Activated CD4-positive, alpha-beta memory T cell treated with anti-CD3 and anti-CD28 coated beads for 36 hours (primary cell): Measurements from ENCODE around the gene CIBAR2. TPM values are rescaled to one million over a fixed set of nuclear protein-coding genes. Genes with fewer than 3 reads are reported as not detected.

Experiments used
- CTCF ChIA-PET: fragments of 350-600 bp; sonication (Branson Sonifier 250); formaldehyde crosslinking; loops from one replicate; lab custom pipeline; 2021; ENCODE audit warnings: antibody characterized with exemption, inconsistent platforms; lab: Charles Lee
- POLR2A ChIA-PET: fragments of 350-600 bp; sonication (Branson Sonifier 250); formaldehyde crosslinking; loops from one replicate; lab custom pipeline; 2021; ENCODE audit warnings: antibody characterized with exemption; lab: Charles Lee
- DNase-seq: peaks from one replicate; pipeline ENCODE4 v3.0.0-alpha.2; 2020
- H3K27ac Mint-ChIP-seq: one replicate; pipeline ENCODE4 v1.8.0; 2021; ENCODE audit warnings: mixed read lengths
- H3K27me3 Mint-ChIP-seq: one replicate; pipeline ENCODE4 v1.8.0; 2021; ENCODE audit warnings: mixed read lengths
- H3K36me3 Mint-ChIP-seq: one replicate; pipeline ENCODE4 v1.8.0; 2021; ENCODE audit warnings: mixed read lengths
- H3K4me1 Mint-ChIP-seq: one replicate; pipeline ENCODE4 v1.8.0; 2021; ENCODE audit warnings: low read depth, mixed read lengths
- H3K4me3 Mint-ChIP-seq: one replicate; pipeline ENCODE4 v1.8.0; 2021; ENCODE audit warnings: mild to moderate bottlenecking, mixed read lengths
- H3K9me3 Mint-ChIP-seq: one replicate; pipeline ENCODE4 v1.8.0; 2021; ENCODE audit warnings: mixed read lengths
- intact Hi-C: fragments of 100-400 bp; cut with micrococcal nuclease; formaldehyde crosslinking; loops from one replicate; pipeline ENCODE4 v1.15.1; 2023
- total RNA-seq, 2 experiments: library from RNA; stranded (reverse); gene quantifications; one replicate each; pipeline ENCODE4 v1.2.3, GENCODE V29; 2021

The CIBAR2 gene
- total RNA-seq, 2 experiments from 2014 or later = not detected

DNA sequence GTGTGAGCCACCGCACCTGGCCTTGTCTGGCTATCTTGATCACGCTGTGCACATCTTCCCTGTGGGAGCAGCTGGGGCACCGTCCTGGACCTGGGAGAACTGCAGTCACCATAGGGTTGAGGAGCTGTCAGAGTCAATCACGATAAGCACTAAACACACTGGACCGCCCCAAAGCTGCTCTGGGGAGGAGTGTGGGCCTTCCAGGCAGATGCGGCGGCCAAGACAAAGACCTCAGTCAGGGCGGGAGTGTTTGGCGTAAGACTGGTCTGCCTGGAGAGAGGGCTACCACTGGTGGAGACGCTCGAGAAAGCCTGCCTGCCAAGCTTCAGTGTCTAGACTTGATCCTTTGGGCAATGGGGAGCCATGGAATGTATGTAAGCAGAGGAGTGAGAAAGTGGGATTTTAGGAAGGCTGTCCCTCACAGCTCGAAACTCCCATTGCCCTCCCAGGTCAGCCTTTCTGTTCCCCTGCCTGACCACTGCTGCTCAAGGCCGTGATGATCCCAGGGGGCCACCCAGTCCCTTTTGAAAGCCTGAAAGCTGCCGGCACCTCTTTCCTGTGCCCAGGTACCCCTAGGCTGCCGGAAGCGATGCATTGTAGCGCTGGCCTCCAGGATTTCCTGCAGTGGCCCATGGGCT lies 29.3 kb upstream of the CIBAR2 start:
- intact Hi-C loops = no loop called here
- CTCF ChIA-PET = no interaction called here
- no peaks in the 10 kb centered on the region for H3K36me3 Mint-ChIP-seq
- peaks cover 32% of the 10 kb centered on the region for H3K27me3 Mint-ChIP-seq
- no peaks in the 10 kb centered on the region for H3K9me3 Mint-ChIP-seq
- no peak overlapping the region for H3K27ac Mint-ChIP-seq
- H3K4me3 Mint-ChIP-seq = no peak overlapping the region
- no peaks in the 10 kb centered on the region for H3K4me1 Mint-ChIP-seq
- no peak for DNase-seq
- POLR2A ChIA-PET = no interaction called here

GRCh38 chr16:85140455-85141012 lies 28.3 kb upstream of the CIBAR2 start:
- intact Hi-C loops = no loop called here
- Mint-ChIP-seq H3K4me3 (no peak overlapping the region), H3K4me1 (no peaks in the 10 kb centered on the region), H3K27ac (no peak overlapping the region), H3K36me3 (no peaks in the 10 kb centered on the region), H3K9me3 (no peaks in the 10 kb centered on the region), H3K27me3 (peaks cover 36% of the 10 kb centered on the region)
- no peak for DNase-seq
- POLR2A ChIA-PET = no interaction called here
- CTCF ChIA-PET = interaction anchor here (0.6 to 1.2 kb wide), 2 partner anchors 26 to 741 kb away, joined by 6 to 7 read pairs; no protein-coding TSS in a partner anchor

- no peak for DNase-seq
- Mint-ChIP-seq H3K9me3 (no peaks in the 10 kb centered on the region), H3K4me3 (no peak overlapping the region), H3K27ac (no peak overlapping the region), H3K36me3 (no peaks in the 10 kb centered on the region), H3K27me3 (peaks cover 36% of the 10 kb centered on the region), H3K4me1 (no peaks in the 10 kb centered on the region)
- intact Hi-C loops = no loop called here
- POLR2A ChIA-PET = no interaction called here
- CTCF ChIA-PET = interaction anchor here (1.2 kb wide), 1 partner anchor 25 kb away, joined by 6 read pairs; no protein-coding TSS in a partner anchor
These were observed 27.6 kb upstream of the CIBAR2 start for GRCh38 chr16:85139881-85140339.

DNA sequence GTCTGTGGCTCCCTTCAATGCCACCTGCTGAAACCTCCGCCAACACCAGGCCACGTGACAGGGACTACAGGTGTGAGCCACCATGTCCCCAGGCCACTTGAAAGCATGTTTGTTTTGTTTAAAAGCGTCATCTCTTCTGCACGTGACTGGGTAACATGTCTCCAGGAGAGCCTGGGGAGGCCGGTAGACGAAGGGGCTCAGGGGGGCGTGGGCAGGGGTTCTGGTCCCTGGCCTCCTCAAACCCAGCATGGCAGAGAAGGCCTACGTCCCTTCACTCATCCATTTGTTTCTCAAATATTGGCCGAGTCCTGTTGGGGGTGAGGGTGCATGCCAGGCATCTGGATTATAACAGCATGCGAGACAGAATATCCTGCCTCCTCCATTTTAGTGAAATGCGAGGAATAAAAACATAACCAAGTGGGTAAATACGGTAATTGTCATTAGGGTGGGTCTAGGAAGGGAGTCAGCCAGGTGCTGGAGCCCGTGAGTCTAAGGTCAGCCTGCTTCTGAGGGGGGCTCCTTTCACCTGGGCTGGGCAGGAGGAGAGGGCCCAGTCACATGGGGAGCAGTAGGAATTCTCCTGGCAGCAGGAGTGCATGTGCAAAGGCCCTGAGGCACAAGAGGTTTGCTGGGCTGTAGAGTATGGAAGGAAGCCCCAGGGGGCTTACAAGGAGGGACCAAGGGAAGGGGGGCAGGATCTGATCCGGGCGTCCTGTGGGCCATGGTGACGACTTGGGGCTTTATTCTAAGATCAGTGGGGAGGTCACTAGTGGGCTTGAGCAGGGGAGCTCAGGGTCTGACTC lies 26.8 kb upstream of the CIBAR2 start:
- Mint-ChIP-seq H3K27ac (no peak overlapping the region), H3K4me3 (no peak overlapping the region), H3K27me3 (peaks cover 36% of the 10 kb centered on the region), H3K9me3 (no peaks in the 10 kb centered on the region), H3K4me1 (no peaks in the 10 kb centered on the region), H3K36me3 (no peaks in the 10 kb centered on the region)
- DNase-seq = no peak
- CTCF ChIA-PET = no interaction called here
- POLR2A ChIA-PET = no interaction called here
- intact Hi-C loops = no loop called here

DNA sequence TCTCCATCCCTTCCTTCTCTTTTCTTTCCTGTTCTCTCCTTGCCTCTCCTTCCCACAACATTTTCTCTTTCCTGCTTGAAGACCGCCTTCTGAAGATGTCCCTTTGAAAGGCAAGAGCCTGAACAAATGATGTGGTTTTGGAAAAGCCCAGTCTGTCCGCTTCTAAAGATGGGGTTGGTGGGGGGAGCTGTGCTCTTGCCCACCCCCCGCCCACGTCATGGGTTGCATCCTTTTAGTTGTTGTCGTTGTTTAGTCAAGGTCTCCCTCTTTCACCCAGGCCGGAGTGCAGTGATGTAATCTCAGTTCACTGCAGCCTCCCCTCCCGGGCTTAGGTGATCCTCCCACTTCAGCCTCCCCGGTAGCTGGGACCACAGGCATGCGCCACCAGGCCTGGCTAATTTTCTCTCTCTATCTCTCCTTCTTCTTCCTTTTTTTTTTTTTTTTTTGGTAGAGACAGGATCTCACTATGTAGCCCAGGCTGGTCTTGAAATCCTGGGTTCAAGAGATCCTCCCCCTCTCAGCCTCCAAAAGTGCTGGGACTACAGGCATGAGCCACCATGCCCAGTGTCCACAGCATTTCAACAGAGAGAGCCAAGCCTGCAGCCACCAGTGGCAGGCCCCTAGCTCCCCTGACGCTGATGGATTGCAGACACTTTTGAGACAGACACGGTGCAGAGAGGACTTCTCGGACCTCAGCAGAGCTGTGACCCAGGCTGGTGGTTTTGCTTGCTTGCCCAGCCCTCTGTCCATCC lies 26.0 kb upstream of the CIBAR2 start:
- peaks cover 33% of the 10 kb centered on the region for H3K27me3 Mint-ChIP-seq
- no peak for DNase-seq
- H3K36me3 Mint-ChIP-seq = no peaks in the 10 kb centered on the region
- ChIA-PET CTCF (no interaction called here), POLR2A (no interaction called here)
- intact Hi-C loops = no loop called here
- H3K9me3 Mint-ChIP-seq = no peaks in the 10 kb centered on the region
- H3K27ac Mint-ChIP-seq = no peak overlapping the region
- H3K4me3 Mint-ChIP-seq = no peak overlapping the region
- no peaks in the 10 kb centered on the region for H3K4me1 Mint-ChIP-seq

GRCh38 chr16:85137323-85138072 lies 25.2 kb upstream of the CIBAR2 start:
- no peaks in the 10 kb centered on the region for H3K36me3 Mint-ChIP-seq
- POLR2A ChIA-PET = no interaction called here
- no peaks in the 10 kb centered on the region for H3K9me3 Mint-ChIP-seq
- H3K4me3 Mint-ChIP-seq = no peak overlapping the region
- DNase-seq = no peak
- no peaks in the 10 kb centered on the region for H3K4me1 Mint-ChIP-seq
- intact Hi-C loops = no loop called here
- no peak overlapping the region for H3K27ac Mint-ChIP-seq
- H3K27me3 Mint-ChIP-seq = peaks cover 33% of the 10 kb centered on the region
- CTCF ChIA-PET = no interaction called here

DNA sequence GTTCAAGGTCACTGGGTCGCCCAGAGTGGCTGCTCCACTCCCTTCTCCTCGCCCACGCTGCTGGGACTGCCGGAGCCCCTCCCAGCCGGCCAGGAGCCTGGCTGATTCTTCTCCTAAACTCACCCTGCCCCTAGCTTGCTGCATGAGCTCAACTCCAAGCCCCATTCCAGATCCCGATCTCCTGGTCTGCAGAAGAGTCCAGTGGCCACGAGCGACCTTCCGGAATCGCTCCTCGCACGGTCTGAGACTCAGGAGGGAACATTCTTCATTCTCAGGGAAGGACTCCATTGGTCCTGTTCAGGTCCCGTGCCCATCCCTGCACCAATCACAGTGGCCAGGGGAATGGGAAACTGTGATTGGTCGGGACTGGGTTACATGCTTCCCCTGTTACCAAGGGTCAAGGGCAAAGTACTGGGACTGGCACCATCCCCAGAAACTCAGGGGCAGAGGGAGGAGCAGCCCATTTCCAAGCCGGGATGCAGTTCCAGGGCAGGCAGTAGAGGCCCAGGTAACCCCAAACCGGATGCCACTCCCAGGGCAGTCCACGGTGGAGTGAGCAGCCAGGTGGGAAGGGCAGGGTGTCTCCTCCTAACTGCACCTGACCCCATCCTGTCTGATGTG lies 24.5 kb upstream of the CIBAR2 start:
- Mint-ChIP-seq H3K4me1 (no peaks in the 10 kb centered on the region), H3K27ac (no peak overlapping the region), H3K27me3 (peaks cover 33% of the 10 kb centered on the region), H3K4me3 (no peak overlapping the region), H3K9me3 (no peaks in the 10 kb centered on the region), H3K36me3 (no peaks in the 10 kb centered on the region)
- intact Hi-C loops = no loop called here
- CTCF ChIA-PET = no interaction called here
- POLR2A ChIA-PET = no interaction called here
- DNase-seq = no peak

DNA sequence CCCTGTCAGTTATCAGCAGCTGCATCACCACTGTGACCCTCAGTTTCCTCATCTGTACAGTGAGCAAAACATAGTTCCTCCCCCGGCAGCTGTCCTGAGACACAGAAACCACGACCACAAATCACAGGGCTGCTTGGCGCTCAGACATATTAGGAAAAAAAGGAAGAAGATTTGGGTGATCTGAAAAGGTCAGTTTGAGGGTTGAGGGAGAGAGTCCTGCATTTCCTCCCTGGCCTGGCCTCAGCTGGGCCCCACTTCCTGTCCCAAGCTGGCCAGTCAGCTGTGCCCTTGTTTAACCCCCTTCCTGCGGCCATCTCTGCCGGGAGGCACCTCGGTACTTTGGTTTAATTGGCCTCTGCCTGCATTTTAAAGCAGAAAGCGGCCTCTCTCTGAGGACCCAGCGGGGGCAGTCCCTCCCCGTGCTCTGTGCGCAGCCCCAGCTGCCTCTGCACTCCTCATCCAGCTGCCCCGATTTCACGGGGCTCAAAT lies 24.0 kb upstream of the CIBAR2 start:
- Mint-ChIP-seq H3K27me3 (peaks cover 30% of the 10 kb centered on the region), H3K27ac (no peak overlapping the region), H3K4me1 (no peaks in the 10 kb centered on the region), H3K4me3 (no peak overlapping the region), H3K36me3 (no peaks in the 10 kb centered on the region), H3K9me3 (no peaks in the 10 kb centered on the region)
- CTCF ChIA-PET = interaction anchor here (1.2 kb wide), 1 partner anchor 22 kb away, joined by 4 read pairs; no protein-coding TSS in a partner anchor
- POLR2A ChIA-PET = no interaction called here
- DNase-seq = no peak
- intact Hi-C loops = no loop called here

DNA sequence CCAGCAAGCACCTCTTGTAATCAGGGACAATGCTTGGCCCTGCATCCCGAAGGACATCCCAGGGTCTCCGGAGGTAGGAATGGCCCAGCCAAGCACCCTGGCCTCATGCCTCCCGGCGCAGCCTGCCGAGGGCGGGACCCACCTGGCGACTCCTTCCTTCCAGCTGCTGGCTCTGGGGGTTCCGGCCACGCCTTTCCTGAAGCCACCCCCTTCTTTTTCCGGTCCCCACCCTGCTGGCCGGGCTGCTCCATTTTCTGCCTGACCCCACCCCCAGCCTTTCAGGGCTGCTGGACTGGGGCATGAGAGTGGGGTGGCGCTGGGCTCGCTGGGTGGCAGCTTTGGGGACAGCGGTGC lies 22.5 kb upstream of the CIBAR2 start:
- no peaks in the 10 kb centered on the region for H3K36me3 Mint-ChIP-seq
- no peak overlapping the region for H3K27ac Mint-ChIP-seq
- intact Hi-C loops = no loop called here
- ChIA-PET CTCF (interaction anchor here (0.6 to 1.2 kb wide), 2 partner anchors 20 to 170 kb away, joined by 3 to 4 read pairs; no protein-coding TSS in a partner anchor), POLR2A (no interaction called here)
- H3K4me3 Mint-ChIP-seq = no peak overlapping the region
- peaks cover 29% of the 10 kb centered on the region for H3K27me3 Mint-ChIP-seq
- no peaks in the 10 kb centered on the region for H3K9me3 Mint-ChIP-seq
- no peaks in the 10 kb centered on the region for H3K4me1 Mint-ChIP-seq
- DNase-seq = no peak

- Mint-ChIP-seq H3K27me3 (peaks cover 24% of the 10 kb centered on the region), H3K4me3 (no peak overlapping the region), H3K4me1 (no peaks in the 10 kb centered on the region), H3K36me3 (no peaks in the 10 kb centered on the region), H3K9me3 (no peaks in the 10 kb centered on the region), H3K27ac (no peak overlapping the region)
- intact Hi-C loops = no loop called here
- CTCF ChIA-PET = interaction anchor here (0.6 kb wide), 1 partner anchor 170 kb away, joined by 3 read pairs; no protein-coding TSS in a partner anchor
- POLR2A ChIA-PET = interaction anchor here (0.5 kb wide), 1 partner anchor 49 kb away, joined by 3 read pairs; no protein-coding TSS in a partner anchor
- no peak for DNase-seq
These were observed 22.0 kb upstream of the CIBAR2 start for GRCh38 chr16:85134076-85134788.
